ENCODE measurements around the gene BEST4. TPM values are rescaled to one million over a fixed set of nuclear protein-coding genes. Genes with fewer than 3 reads are reported as not detected.

BEST4 gene
- total and polyA plus RNA-seq, 4 experiments from 2014 or later = 0.20 to 1.6 (median 1.2) TPM; not detected in 1

- ChIA-PET POLR2A (ENCODE audit: partially characterized antibody) (interaction anchor here (0.6 to 22.2 kb wide), 11 partner anchors 2 to 778 kb away, joined by 3 to 1564 read pairs (median 52); partner anchors contain the start of genes BEST4, BTBD19, CCDC163 and DYNLT4), CTCF (ENCODE audit: partially characterized antibody) (interaction anchor here (0.5 to 13.0 kb wide), 2 partner anchors 13 to 793 kb away, joined by 3 to 174 read pairs; no protein-coding TSS in a partner anchor)
- peak within 1 kb of the TSS; percentile 74 to 87 (median 80) for H3K4me3 Mint-ChIP-seq
- peak within 1 kb of the TSS; percentile 41 to 57 for H3K4me3 ChIP-seq (ENCODE audit: low read length in 2 of 2)
- H3K9me3 ChIP-seq (ENCODE audit: control insufficient read depth in 1 of 2, low read length in 2 of 2) = no peaks in the 10 kb centered on the region
- no peaks in the 10 kb centered on the region for H3K27me3 ChIP-seq (ENCODE audit: insufficient read depth, low read length)
- H3K36me3 ChIP-seq (ENCODE audit: insufficient read depth, low read length) = peaks cover 35% of the 10 kb centered on the region
- H3K4me1 ChIP-seq (ENCODE audit: insufficient read depth, low read length) = peaks cover 91% of the 10 kb centered on the region
- H3K27ac ChIP-seq (ENCODE audit: low read depth, low read length) = peak within 1 kb of the TSS; percentile 98
- H3K27me3 Mint-ChIP-seq = no peaks in the 10 kb centered on the region
- H3K27ac Mint-ChIP-seq = peak within 1 kb of the TSS; percentile 98 to 100 (median 99)
- intact Hi-C loops (cut with micrococcal nuclease) = loop anchor here (5.0 to 10.0 kb wide), 2 partner anchors 75 to 778 kb away; partner anchors contain the start of genes NASP and RNU5D-1
- peaks cover 0 to 12% (median 0%) of the 10 kb centered on the region in 8 donors for H3K9me3 Mint-ChIP-seq
- DNase-seq = no peak
- H3K4me1 Mint-ChIP-seq = peaks cover 58 to 94% (median 74%) of the 10 kb centered on the region in 4 donors
- peaks cover 34 to 64% of the 10 kb centered on the region in 2 donors for H3K36me3 Mint-ChIP-seq
Measured at GRCh38 chr1:44806704-44807363, 18.9 kb upstream of the BEST4 start, which contains the start of gene DYNLT4. Gene DYNLT4, minus strand, starts transcription at chr1:44807351. Its CDS starts 683 bp downstream, at chr1:44806668.

GRCh38 chr1:44806025-44806703 is 18.2 kb upstream of the BEST4 start:
- Mint-ChIP-seq H3K4me1 (peaks cover 53 to 90% (median 69%) of the 10 kb centered on the region in 4 donors), H3K36me3 (peaks cover 36 to 62% of the 10 kb centered on the region in 2 donors), H3K27ac (peak overlapping the region; percentile 98 to 100 (median 99)), H3K9me3 (peaks cover 0 to 14% (median 0%) of the 10 kb centered on the region in 8 donors), H3K27me3 (no peaks in the 10 kb centered on the region), H3K4me3 (peak overlapping the region in 2 of 8 donors; percentile 80 to 87)
- DNase-seq = peak in 3 of 5 donors; percentile 41 to 53 (median 47)
- POLR2A ChIA-PET (ENCODE audit: partially characterized antibody) = interaction anchor here (1.0 to 18.2 kb wide), 9 partner anchors 10 to 85 kb away, joined by 3 to 1564 read pairs (median 52); partner anchors contain the start of genes BEST4, BTBD19, DYNLT4 and RNU5D-1
- no peaks in the 10 kb centered on the region for H3K9me3 ChIP-seq (ENCODE audit: control insufficient read depth in 1 of 2, low read length in 2 of 2)
- CTCF ChIA-PET (ENCODE audit: partially characterized antibody) = interaction anchor here (0.5 to 13.0 kb wide), 2 partner anchors 14 to 794 kb away, joined by 3 to 174 read pairs; no protein-coding TSS in a partner anchor
- H3K4me3 ChIP-seq (ENCODE audit: low read length in 2 of 2) = no peak overlapping the region
- intact Hi-C loops (cut with micrococcal nuclease) = loop anchor here (5.0 to 10.0 kb wide), 2 partner anchors 74 to 779 kb away; partner anchors contain the start of genes NASP and RNU5D-1
- peaks cover 35% of the 10 kb centered on the region for H3K36me3 ChIP-seq (ENCODE audit: insufficient read depth, low read length)
- H3K4me1 ChIP-seq (ENCODE audit: insufficient read depth, low read length) = peaks cover 84% of the 10 kb centered on the region
- no peaks in the 10 kb centered on the region for H3K27me3 ChIP-seq (ENCODE audit: insufficient read depth, low read length)
- peak overlapping the region; percentile 98 for H3K27ac ChIP-seq (ENCODE audit: low read depth, low read length)

- peaks cover 40 to 65% of the 10 kb centered on the region in 2 donors for H3K36me3 Mint-ChIP-seq
- peaks cover 48 to 88% (median 63%) of the 10 kb centered on the region in 4 donors for H3K4me1 Mint-ChIP-seq
- ChIA-PET CTCF (ENCODE audit: partially characterized antibody) (interaction anchor here (0.8 to 13.0 kb wide), 2 partner anchors 15 to 18 kb away, joined by 3 to 174 read pairs; no protein-coding TSS in a partner anchor), POLR2A (ENCODE audit: partially characterized antibody) (interaction anchor here (1.0 to 18.2 kb wide), 6 partner anchors 9 to 84 kb away, joined by 3 to 1564 read pairs (median 4); partner anchors contain the start of genes BTBD19, DYNLT4, RNU5D-1 and RPS8)
- H3K4me3 Mint-ChIP-seq = peak overlapping the region; percentile 2 to 49 (median 22)
- H3K4me3 ChIP-seq (ENCODE audit: low read length in 2 of 2) = no peak overlapping the region
- no peaks in the 10 kb centered on the region for H3K9me3 ChIP-seq (ENCODE audit: control insufficient read depth in 1 of 2, low read length in 2 of 2)
- peak overlapping the region; percentile 82 to 95 (median 91) for H3K27ac Mint-ChIP-seq
- H3K4me1 ChIP-seq (ENCODE audit: insufficient read depth, low read length) = peaks cover 77% of the 10 kb centered on the region
- DNase-seq = peak in 3 of 5 donors; percentile 15 to 37 (median 29)
- intact Hi-C loops (cut with micrococcal nuclease) = loop anchor here (5.0 to 10.0 kb wide), 2 partner anchors 73 to 779 kb away; partner anchors contain the start of genes NASP and RNU5D-1
- no peak overlapping the region for H3K27ac ChIP-seq (ENCODE audit: low read depth, low read length)
- no peaks in the 10 kb centered on the region for H3K27me3 ChIP-seq (ENCODE audit: insufficient read depth, low read length)
- no peaks in the 10 kb centered on the region for H3K27me3 Mint-ChIP-seq
- peaks cover 0 to 14% (median 0%) of the 10 kb centered on the region in 8 donors for H3K9me3 Mint-ChIP-seq
- peaks cover 35% of the 10 kb centered on the region for H3K36me3 ChIP-seq (ENCODE audit: insufficient read depth, low read length)
Measured at GRCh38 chr1:44805311-44806024, 17.5 kb upstream of the BEST4 start.

DNA sequence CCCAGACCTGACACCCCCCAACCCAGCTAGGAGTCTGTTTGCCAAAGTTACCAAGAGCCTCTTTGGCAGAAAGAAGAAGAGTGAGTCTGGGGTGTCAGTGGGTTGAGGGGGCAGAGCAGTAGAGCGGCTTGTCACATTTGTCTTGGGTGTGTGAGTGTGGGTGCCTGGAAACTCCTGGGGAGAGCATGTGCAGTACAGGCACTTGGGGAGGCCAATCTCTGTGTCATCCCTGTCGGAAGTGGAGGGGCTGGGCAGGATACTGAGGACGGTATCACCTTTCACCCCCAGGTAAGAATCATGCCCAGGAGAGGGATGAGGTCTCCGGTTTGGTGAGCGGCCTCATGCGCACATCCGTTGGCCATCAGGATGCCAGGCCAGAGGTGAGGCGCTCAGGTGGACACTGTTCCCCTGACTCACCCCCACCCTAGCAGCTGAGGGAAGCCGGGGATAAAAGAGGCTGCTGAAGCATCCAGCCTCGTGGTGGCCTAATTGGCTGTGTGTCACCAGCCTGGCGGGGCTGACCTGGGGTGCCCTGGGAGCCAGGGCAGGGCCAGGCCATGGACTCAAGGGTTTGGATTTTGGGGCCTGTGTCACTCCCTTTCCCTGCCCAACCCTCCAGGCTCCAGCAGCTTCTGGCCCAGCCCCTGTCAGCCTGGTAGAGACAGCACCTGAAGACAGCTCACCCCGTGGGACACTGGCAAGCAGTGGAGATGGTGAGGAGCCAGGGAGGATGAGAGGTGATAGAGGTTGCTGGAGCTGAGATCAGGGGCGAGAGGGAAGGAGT is 15.5 kb upstream of the BEST4 start:
- peak overlapping the region; percentile 82 to 100 (median 95) for H3K27ac Mint-ChIP-seq
- Histone ChIP-seq H3K36me3 (ENCODE audit: insufficient read depth, low read length) (peaks cover 35% of the 10 kb centered on the region), H3K4me1 (ENCODE audit: insufficient read depth, low read length) (peaks cover 67% of the 10 kb centered on the region), H3K9me3 (ENCODE audit: control insufficient read depth in 1 of 2, low read length in 2 of 2) (no peaks in the 10 kb centered on the region), H3K27me3 (ENCODE audit: insufficient read depth, low read length) (no peaks in the 10 kb centered on the region), H3K27ac (ENCODE audit: low read depth, low read length) (peak overlapping the region; percentile 96), H3K4me3 (ENCODE audit: low read length in 2 of 2) (peak overlapping the region in 1 of 2 donors; percentile 83)
- intact Hi-C loops (cut with micrococcal nuclease) = loop anchor here (5.0 to 10.0 kb wide), 3 partner anchors 689 to 884 kb away; partner anchors contain the start of genes GPBP1L1, NASP, TESK2 and TMEM69
- H3K4me1 Mint-ChIP-seq = peaks cover 39 to 78% (median 51%) of the 10 kb centered on the region in 4 donors
- peaks cover 40 to 62% of the 10 kb centered on the region in 2 donors for H3K36me3 Mint-ChIP-seq
- DNase-seq = peak in 2 of 5 donors; percentile 12 to 42
- H3K4me3 Mint-ChIP-seq = peak overlapping the region; percentile 86 to 99 (median 95)
- POLR2A ChIA-PET (ENCODE audit: partially characterized antibody) = interaction anchor here (1.0 to 18.2 kb wide), 5 partner anchors 14 to 500 kb away, joined by 3 to 1564 read pairs (median 4); partner anchors contain the start of genes BEST4, BTBD19, DYNLT4 and RPS8
- peaks cover 0 to 7% (median 0%) of the 10 kb centered on the region in 8 donors for H3K9me3 Mint-ChIP-seq
- H3K27me3 Mint-ChIP-seq = no peaks in the 10 kb centered on the region
- CTCF ChIA-PET (ENCODE audit: partially characterized antibody) = interaction anchor here (1.6 to 13.0 kb wide), 2 partner anchors 17 to 28 kb away, joined by 4 to 174 read pairs; partner anchors contain the start of gene RPS8

GRCh38 chr1:44803062-44803311 is 15.0 kb upstream of the BEST4 start:
- Histone ChIP-seq H3K27ac (ENCODE audit: low read depth, low read length) (peak overlapping the region; percentile 96), H3K9me3 (ENCODE audit: control insufficient read depth in 1 of 2, low read length in 2 of 2) (no peaks in the 10 kb centered on the region), H3K4me1 (ENCODE audit: insufficient read depth, low read length) (peaks cover 62% of the 10 kb centered on the region), H3K27me3 (ENCODE audit: insufficient read depth, low read length) (no peaks in the 10 kb centered on the region), H3K4me3 (ENCODE audit: low read length in 2 of 2) (peak overlapping the region in 1 of 2 donors; percentile 83), H3K36me3 (ENCODE audit: insufficient read depth, low read length) (peaks cover 35% of the 10 kb centered on the region)
- POLR2A ChIA-PET (ENCODE audit: partially characterized antibody) = interaction anchor here (1.0 to 18.2 kb wide), 6 partner anchors 15 to 501 kb away, joined by 3 to 1564 read pairs (median 4); partner anchors contain the start of genes BEST4, BTBD19, DYNLT4 and RPS8
- Mint-ChIP-seq H3K9me3 (peaks cover 0 to 7% (median 0%) of the 10 kb centered on the region in 8 donors), H3K27ac (peak overlapping the region; percentile 82 to 100 (median 95)), H3K27me3 (no peaks in the 10 kb centered on the region), H3K36me3 (peaks cover 40 to 60% of the 10 kb centered on the region in 2 donors), H3K4me3 (peak overlapping the region; percentile 86 to 99 (median 95)), H3K4me1 (peaks cover 39 to 73% (median 47%) of the 10 kb centered on the region in 4 donors)
- intact Hi-C loops (cut with micrococcal nuclease) = loop anchor here (5.0 to 10.0 kb wide), 3 partner anchors 689 to 884 kb away; partner anchors contain the start of genes GPBP1L1, NASP, TESK2 and TMEM69
- DNase-seq = no peak
- CTCF ChIA-PET (ENCODE audit: partially characterized antibody) = interaction anchor here (0.5 to 13.0 kb wide), 2 partner anchors 17 to 84 kb away, joined by 3 to 174 read pairs; no protein-coding TSS in a partner anchor
